Endothelial cell (in vitro differentiated cells): Measurements from ENCODE around the gene SMYD4. TPM values are rescaled to one million over a fixed set of nuclear protein-coding genes. Genes with fewer than 3 reads are reported as not detected.
"Not testable (repeated sequence)": the region's sequence is repeated elsewhere in the genome, so short reads cannot be mapped to it uniquely, and the experiment has no call there.

Experiments used
- DNase-seq: peaks from one replicate; pipeline ENCODE4 v3.0.0; 2021; ENCODE audit warnings: low spot score
- H3K27ac Mint-ChIP-seq: one replicate; pipeline ENCODE4 v1.8.0; 2021; ENCODE audit warnings: mixed read lengths, inconsistent platforms; ENCODE audit not compliant: unreplicated experiment
- H3K27me3 Mint-ChIP-seq: one replicate; pipeline ENCODE4 v1.8.0; 2021; ENCODE audit warnings: mild to moderate bottlenecking, moderate library complexity, mixed read lengths, inconsistent platforms; ENCODE audit not compliant: unreplicated experiment
- H3K36me3 Mint-ChIP-seq: one replicate; pipeline ENCODE4 v1.8.0; 2021; ENCODE audit warnings: mild to moderate bottlenecking, low read depth, mixed read lengths, inconsistent platforms; ENCODE audit not compliant: unreplicated experiment
- H3K4me1 Mint-ChIP-seq: one replicate; pipeline ENCODE4 v1.8.0; 2021; ENCODE audit warnings: mild to moderate bottlenecking, mixed read lengths, inconsistent platforms; ENCODE audit not compliant: unreplicated experiment
- H3K4me3 Mint-ChIP-seq: one replicate; pipeline ENCODE4 v1.8.0; 2021; ENCODE audit warnings: mild to moderate bottlenecking, mixed read lengths, inconsistent platforms; ENCODE audit not compliant: unreplicated experiment
- H3K9me3 Mint-ChIP-seq: one replicate; pipeline ENCODE4 v1.8.0; 2021; ENCODE audit warnings: mixed read lengths, inconsistent platforms; ENCODE audit not compliant: unreplicated experiment
- total RNA-seq: library from RNA; stranded (reverse); fragmentation: NEBNext Ultra II Directional; extraction: Animal tissue kit (Norgen Biotek cat#: 25700); gene quantifications from one replicate; pipeline ENCODE4 v1.2.1, GENCODE V29; 2021; ENCODE audit not compliant: unreplicated experiment
- TF ChIP-seq, protein P1 (sequence below): fragments of 200-600 bp; sonication (generic); IDR thresholded peaks from one replicate; pipeline ENCODE4 v1.5.0; 2021; ENCODE audit warnings: antibody characterized with exemption; ENCODE audit not compliant: unreplicated experiment

SMYD4 gene
- total RNA-seq, 1 donor from 2014 or later, result 19.3 TPM

DNA sequence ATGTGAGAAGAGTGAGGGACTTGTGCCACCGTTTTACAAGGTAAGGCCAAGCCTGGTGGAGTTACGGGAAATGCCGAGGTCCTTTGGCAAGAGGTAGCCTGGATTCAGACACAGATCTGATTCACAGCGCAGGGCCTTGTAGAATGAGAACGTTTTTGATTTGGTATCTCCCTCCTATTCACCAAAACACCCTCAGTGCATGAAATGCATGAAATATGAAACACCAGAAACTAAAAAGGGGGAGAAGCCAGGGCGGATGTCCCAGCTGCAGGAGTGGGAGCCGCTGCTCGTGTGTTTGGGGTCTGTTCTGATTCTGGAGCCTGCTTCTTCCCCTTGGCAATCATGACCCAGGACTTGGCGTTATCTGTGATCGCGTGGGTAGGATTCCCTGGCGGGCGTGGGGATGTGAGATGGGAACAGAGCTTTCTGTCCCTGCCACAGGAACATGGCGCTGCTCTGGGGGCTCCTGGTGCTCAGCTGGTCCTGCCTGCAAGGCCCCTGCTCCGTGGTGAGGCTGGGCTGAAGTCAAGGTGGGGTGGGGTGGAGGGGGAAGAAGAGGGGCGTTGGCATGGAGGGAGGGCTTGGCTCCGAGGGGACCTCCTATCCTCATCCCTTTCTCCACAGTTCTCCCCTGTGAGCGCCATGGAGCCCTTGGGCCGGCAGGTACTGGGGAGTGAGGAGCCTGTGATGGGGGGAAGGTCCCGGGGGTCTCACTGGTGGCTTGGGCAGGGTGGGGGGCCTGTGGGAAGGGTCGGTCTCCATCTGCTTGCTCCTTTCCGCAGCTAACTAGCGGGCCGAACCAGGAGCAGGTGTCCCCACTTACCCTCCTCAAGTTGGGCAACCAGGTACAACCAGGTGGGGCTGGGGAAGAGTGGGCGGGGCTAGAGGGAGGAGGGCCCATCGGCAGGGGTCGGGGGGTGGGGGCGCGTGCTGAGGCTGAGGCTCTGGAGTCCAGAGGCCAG lies 84.9 kb downstream of the SMYD4 start:
- DNase-seq, result no peak
- TF ChIP-seq, protein P1, sequence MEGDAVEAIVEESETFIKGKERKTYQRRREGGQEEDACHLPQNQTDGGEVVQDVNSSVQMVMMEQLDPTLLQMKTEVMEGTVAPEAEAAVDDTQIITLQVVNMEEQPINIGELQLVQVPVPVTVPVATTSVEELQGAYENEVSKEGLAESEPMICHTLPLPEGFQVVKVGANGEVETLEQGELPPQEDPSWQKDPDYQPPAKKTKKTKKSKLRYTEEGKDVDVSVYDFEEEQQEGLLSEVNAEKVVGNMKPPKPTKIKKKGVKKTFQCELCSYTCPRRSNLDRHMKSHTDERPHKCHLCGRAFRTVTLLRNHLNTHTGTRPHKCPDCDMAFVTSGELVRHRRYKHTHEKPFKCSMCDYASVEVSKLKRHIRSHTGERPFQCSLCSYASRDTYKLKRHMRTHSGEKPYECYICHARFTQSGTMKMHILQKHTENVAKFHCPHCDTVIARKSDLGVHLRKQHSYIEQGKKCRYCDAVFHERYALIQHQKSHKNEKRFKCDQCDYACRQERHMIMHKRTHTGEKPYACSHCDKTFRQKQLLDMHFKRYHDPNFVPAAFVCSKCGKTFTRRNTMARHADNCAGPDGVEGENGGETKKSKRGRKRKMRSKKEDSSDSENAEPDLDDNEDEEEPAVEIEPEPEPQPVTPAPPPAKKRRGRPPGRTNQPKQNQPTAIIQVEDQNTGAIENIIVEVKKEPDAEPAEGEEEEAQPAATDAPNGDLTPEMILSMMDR, result no peak
- no peaks in the 10 kb centered on the region for H3K9me3 Mint-ChIP-seq
- H3K4me1 Mint-ChIP-seq, result no peaks in the 10 kb centered on the region
- H3K4me3 Mint-ChIP-seq, result no peak overlapping the region
- no peak overlapping the region for H3K27ac Mint-ChIP-seq
- peaks cover 8% of the 10 kb centered on the region for H3K27me3 Mint-ChIP-seq
- H3K36me3 Mint-ChIP-seq, result no peaks in the 10 kb centered on the region

DNA sequence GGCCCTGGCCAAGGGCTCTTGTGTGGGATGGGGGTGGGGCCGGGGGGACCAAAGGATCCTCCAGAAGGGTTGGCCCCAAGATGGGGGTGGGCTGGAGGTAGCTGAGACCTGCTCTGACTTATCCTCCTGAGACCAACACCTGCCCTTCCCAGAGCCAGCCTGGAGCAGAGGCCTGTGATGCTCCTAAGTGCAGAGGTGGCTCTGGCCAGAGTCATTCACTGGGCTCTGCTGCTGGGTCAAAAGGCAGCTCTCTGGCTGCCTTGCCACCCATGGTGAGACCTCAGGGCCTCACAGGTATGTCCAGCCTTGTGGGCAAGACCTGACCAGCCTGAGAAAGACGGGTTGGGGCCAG lies 86.6 kb downstream of the SMYD4 start:
- TF ChIP-seq, protein P1, result no peak
- peaks cover 2% of the 10 kb centered on the region for H3K36me3 Mint-ChIP-seq
- no peak for DNase-seq
- H3K4me1 Mint-ChIP-seq, result no peaks in the 10 kb centered on the region
- H3K4me3 Mint-ChIP-seq, result no peak overlapping the region
- H3K27ac Mint-ChIP-seq, result no peak overlapping the region
- H3K9me3 Mint-ChIP-seq, result no peaks in the 10 kb centered on the region
- H3K27me3 Mint-ChIP-seq, result peaks cover 9% of the 10 kb centered on the region

DNA sequence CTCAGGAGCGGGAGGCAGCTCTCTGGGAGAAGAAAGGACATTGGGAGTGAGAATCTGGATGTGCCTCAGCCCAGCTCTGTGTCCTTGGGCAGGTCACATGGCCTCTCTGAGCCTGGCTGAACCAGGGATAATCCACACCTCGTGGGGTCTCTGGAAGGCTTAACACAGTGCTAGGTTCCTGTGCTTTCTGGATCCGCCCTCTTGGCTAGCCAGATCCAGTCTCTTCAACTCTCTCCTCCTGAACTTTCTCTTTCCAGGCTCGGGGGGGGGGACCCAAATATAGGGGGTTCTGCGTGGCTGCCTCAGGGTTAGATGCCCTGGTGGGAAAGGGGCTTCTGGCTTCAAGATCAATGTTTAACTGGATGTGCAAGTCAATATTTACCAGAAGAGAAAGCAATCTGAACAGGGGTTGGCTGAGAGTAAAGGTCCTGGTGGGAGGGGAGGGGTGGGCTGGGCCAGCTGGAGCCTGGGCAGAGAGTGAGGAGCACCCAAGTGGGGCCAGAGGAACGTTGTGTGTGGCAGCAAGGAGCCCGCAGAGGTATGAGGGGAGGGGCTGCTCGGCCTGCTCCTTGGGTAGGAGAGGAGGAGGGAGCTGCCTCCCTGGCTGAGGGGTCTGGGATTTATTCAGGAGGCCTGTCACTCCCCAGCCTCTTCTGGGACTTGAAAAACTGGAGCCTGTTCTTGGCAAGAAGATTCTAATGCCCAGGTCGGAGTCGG lies 87.2 kb downstream of the SMYD4 start, which contains the start of gene SERPINF2:
Gene SERPINF2 (plus strand): TSS at position 501 of the 717 bp plus-strand sequence. CDS start 2,125 bp downstream, outside the sequence.
- Mint-ChIP-seq H3K4me1 (no peaks in the 10 kb centered on the region), H3K36me3 (peaks cover 3% of the 10 kb centered on the region), H3K27me3 (peaks cover 8% of the 10 kb centered on the region), H3K4me3 (no peak within 1 kb of the TSS), H3K9me3 (no peaks in the 10 kb centered on the region), H3K27ac (no peak within 1 kb of the TSS)
- no peak for DNase-seq
- TF ChIP-seq, protein P1, result no peak

DNA sequence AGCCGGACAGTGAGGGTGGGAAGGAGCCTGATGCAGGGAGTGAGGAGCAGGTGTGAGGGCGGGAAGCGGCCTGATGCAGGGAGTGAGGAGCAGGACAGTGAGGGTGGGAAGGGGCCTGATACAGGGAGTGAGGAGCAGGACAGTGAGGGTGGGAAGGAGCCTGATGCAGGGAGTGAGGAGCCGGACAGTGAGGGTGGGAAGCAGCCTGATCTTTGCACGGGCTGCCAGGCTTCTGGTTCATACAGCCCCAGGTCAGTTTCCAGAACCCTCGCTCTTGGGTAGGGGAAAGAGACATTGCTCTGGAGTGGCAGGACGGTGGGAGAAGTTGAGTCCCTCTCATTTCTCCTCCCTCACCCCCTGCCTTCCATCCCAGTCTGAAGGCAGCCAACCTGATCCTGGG lies 87.8 kb downstream of the SMYD4 start:
- H3K4me3 Mint-ChIP-seq, DNase-seq, H3K36me3 Mint-ChIP-seq, H3K9me3 Mint-ChIP-seq, H3K4me1 Mint-ChIP-seq, H3K27ac Mint-ChIP-seq: not testable (repeated sequence)
- H3K27me3 Mint-ChIP-seq, result peaks cover 12% of the 10 kb centered on the region

DNA sequence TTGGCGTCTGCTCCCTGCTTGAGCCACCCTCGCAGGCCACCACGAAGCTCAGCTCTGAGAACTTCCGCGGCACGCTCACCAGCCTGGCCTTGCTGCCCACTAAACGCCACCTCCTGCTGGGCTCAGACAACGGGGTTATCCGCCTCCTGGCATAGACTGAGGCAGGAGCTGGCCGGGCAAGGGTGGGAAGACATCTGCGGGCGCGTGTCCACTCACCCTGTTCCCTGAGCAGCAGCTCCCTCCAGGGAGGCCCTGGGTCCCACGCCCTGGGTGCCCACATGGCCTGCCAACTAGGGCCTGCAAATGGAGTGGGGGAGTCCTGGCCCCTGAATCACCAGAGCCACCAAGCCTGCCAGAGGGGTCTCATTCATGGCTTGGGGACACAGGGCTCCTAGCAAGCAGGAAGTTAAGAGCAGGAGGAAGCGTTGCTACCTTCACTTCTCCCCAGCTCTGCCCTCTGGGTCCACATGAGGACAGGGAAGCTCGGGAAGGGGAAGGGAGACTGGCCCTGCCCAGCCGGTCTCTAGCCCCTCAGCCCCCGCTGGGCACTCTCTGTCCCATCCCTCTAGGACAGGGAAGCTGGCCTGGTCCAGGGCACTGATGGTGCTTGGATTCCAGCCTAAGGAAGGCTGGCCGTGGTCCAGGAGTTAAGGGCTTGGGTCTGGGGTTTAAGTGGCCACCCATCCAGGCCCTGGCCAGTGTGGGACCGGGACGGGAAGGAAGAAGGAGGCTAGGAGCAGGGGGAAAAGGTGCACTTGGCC lies 92.0 kb downstream of the SMYD4 start:
- TF ChIP-seq, protein P1, result no peak
- DNase-seq, result no peak
- Mint-ChIP-seq H3K36me3 (peaks cover 12% of the 10 kb centered on the region), H3K27ac (no peak overlapping the region), H3K27me3 (peaks cover 11% of the 10 kb centered on the region), H3K9me3 (no peaks in the 10 kb centered on the region), H3K4me3 (no peak overlapping the region), H3K4me1 (no peaks in the 10 kb centered on the region)
